ENCODE results near the gene CUX1.
A peak's percentile ranks its signal among the peaks of the same experiment; 100 is the strongest.
"Not testable (repeated sequence)": the region's sequence is repeated elsewhere in the genome, so short reads cannot be mapped to it uniquely, and the experiment has no call there.

CUX1 gene

DNA sequence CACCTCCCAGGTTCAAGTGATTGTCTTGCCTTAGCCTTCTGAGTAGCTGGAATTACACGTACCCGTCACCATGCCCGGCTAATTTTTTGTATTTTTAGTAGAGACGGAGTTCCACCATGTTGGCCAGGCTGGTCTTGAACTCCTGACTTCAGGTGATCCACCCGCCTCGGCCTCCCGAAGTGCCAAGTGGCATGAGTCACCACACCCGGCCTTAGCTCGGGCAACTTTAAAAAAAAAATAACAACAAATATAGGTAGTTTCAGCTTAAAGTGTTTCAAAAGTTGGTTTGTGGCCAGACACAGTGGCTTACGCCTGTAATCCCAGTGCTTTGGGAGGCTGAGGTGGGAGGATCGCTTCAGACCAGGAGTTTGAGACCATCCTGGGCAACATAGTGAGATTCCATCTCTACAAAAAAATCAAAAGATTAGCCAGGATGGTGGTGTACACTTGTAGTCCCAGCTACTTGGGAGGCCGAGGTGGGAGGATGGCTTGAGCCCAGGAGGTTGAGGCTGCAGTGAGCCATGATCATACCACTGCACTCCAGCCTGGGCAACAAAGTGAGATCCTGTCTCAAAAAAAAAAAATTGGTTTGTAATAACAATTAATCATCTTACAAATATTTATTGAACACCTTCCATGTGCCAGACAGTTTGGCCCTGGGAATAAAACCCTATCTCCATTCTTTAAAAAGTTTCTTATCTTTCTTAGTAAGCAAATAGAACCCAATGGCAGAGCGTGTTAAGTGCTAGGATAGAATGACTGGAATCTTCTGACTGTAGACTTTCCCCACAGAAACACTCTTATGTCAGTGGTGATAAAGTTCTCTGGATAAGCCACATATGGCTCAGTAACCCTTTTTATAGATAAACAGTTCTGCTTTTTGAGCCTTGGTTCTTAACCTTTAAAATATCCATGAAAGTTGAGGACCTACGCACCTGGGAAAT is 104.4 kb downstream of the CUX1 start:
- DNase-seq, result not testable (repeated sequence)

DNA sequence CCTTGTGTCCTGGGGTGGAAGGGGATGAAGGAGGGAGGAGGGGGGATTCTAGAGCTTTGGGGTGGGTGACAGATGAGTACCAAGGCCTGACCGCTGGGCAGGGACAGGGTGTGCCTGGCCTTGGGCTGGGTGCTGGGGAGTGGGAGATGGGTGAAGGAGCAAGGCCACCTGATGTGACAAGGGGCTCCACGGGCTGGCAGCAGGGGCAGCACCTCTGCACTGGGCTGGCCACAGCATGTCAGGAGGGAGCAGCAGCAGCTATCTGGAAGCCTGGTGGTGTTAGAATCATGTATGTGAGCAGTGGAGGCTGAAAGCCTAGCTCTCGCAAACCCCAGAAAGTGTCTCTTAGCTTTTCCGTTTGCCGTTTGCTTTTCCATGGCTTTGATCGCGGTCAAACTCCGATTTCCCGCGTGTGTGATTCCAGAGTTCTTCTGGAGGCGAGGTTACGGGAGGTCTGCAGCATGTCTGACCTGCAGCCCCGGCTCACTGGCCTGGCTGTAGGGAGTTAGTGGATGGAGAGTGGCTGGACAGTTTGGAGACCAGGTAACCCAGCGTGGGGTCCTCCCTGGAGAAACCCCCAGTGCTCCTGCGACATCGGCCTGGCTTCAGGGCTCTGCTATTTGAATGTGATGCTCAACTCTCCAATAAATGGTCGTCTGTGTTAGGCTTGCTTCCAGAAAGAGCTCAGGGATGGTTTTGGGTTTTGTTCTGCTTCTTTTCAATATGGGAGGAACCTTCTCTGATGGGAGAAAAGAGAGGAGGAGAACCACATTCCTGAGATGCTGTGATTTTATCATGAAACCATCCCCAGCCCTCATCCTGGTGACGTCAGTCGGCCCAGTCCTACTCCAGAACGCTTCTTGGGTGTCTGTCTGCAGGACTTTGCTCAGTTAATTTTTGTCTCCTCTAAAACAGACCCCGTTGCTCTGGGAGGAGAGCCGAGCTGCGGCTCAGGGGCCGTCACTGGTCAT is 105.5 kb downstream of the CUX1 start:
- DNase-seq, result no peak
- in situ Hi-C loops (cut with MboI; ENCODE audit: low pct_unique_long_range_greater_than_20kb, low sequenced_read_pairs), result no loop called here

More for the DNA sequence above, 104.4 kb downstream of the CUX1 start:
- in situ Hi-C loops (cut with MboI; ENCODE audit: low pct_unique_long_range_greater_than_20kb, low sequenced_read_pairs), result not testable (repeated sequence)

- no peak for DNase-seq
- in situ Hi-C loops (cut with MboI; ENCODE audit: low pct_unique_long_range_greater_than_20kb, low sequenced_read_pairs), result no loop called here
Measured at GRCh38 chr7:101923602-101923985, 106.2 kb downstream of the CUX1 start.

- in situ Hi-C loops (cut with MboI; ENCODE audit: low pct_unique_long_range_greater_than_20kb, low sequenced_read_pairs), result no loop called here
- no peak for DNase-seq
Measured at GRCh38 chr7:101924171-101924570, 106.7 kb downstream of the CUX1 start.

DNA sequence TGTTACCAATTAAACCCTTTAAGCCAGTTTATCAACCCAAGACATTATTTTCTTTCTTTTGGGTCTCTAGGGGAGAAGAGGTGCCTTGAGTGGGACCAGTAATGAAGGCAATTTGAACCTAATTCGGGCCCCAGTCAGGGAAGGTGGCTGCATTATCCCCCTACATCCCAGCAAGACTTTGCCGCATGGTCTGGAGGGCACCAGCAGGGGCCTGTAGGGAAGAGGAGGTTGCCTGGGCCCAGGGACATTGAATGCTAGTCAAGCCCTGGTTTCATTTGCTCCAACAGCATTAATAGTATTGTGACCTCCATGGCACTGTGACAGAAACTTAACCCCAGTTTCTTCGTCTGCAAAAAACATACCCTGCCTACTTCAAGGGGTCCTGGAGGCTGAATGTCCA is 108.8 kb downstream of the CUX1 start:
- in situ Hi-C loops (cut with MboI; ENCODE audit: low pct_unique_long_range_greater_than_20kb, low sequenced_read_pairs), result no loop called here
- no peak for DNase-seq

DNA sequence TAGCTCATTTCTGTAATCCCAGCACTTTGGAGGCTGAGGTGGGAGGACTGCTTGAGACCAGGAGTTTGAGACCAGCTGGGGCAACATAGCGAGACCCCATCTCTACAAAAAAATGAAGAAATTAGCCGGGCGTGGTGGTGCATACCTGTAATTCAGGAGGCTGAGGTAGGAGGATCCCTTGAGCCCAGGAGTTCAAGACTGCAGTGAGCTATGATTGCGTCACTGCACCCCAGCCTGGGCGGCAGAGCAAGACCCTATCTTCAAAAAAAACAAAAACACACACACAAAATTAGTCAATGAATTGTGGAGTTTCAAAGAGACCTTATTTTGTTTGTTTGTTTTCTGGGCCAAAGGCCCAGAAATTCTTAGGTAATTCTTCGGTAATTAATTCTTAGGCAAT is 110.0 kb downstream of the CUX1 start:
- in situ Hi-C loops (cut with MboI; ENCODE audit: low pct_unique_long_range_greater_than_20kb, low sequenced_read_pairs), result no loop called here
- no peak for DNase-seq

- in situ Hi-C loops (cut with MboI; ENCODE audit: low pct_unique_long_range_greater_than_20kb, low sequenced_read_pairs), result no loop called here
- DNase-seq, result peak; percentile 20
Measured at GRCh38 chr7:101927802-101928201, 110.4 kb downstream of the CUX1 start.

DNA sequence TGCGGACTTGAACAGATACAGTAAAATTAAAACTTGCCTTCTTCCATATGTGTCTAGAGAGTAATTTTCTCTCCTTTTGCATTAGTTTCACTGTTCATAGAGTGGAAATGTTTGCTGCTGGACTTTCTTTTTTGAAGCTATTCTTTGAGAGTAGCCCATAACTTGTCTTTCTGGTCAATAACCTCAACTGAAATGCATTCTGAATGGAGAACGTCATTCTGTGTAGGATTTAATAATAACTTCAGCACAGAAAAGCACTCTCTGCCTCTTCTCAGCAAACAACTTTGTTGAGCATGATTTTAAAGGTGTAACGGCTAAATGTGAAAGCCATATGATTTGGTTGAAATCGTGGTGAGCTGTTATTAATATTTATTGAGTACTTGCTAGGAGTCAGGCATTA is 111.8 kb downstream of the CUX1 start:
- in situ Hi-C loops (cut with MboI; ENCODE audit: low pct_unique_long_range_greater_than_20kb, low sequenced_read_pairs), result no loop called here

GRCh38 chr7:101929911-101930310 is 112.5 kb downstream of the CUX1 start:
- DNase-seq; in situ Hi-C loops (cut with MboI; ENCODE audit: low pct_unique_long_range_greater_than_20kb, low sequenced_read_pairs): not testable (repeated sequence)

More for the DNA sequence above, 111.8 kb downstream of the CUX1 start:
- no peak for DNase-seq

DNA sequence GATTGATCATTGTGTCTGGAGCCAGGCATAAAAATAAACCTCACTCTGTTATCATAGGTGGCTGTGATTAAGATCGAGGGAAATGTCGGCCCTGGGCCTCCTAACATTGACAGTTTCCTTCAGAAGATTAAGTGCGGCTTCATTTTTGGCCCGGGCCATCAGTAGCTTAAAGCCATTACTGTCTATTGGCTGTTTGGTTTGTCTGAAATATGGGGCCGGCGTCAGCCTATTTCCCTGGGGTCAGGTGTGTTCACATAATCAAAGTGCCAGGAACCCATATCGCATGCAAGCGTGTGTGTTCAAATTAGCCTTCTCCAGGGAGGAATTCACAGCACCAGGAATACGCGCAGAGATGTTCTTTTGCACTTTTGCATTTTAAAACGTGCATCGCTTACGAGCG is 114.7 kb downstream of the CUX1 start:
- in situ Hi-C loops (cut with MboI; ENCODE audit: low pct_unique_long_range_greater_than_20kb, low sequenced_read_pairs), result no loop called here
- no peak for DNase-seq

GRCh38 chr7:101933028-101933427 is 115.6 kb downstream of the CUX1 start:
- in situ Hi-C loops (cut with MboI; ENCODE audit: low pct_unique_long_range_greater_than_20kb, low sequenced_read_pairs), result no loop called here
- no peak for DNase-seq

- in situ Hi-C loops (cut with MboI; ENCODE audit: low pct_unique_long_range_greater_than_20kb, low sequenced_read_pairs), result no loop called here
Measured at GRCh38 chr7:101933688-101934121, 116.3 kb downstream of the CUX1 start.

GRCh38 chr7:101934618-101935017 is 117.2 kb downstream of the CUX1 start:
- DNase-seq, result no peak
- in situ Hi-C loops (cut with MboI; ENCODE audit: low pct_unique_long_range_greater_than_20kb, low sequenced_read_pairs), result no loop called here

More at GRCh38 chr7:101933688-101934121, 116.3 kb downstream of the CUX1 start:
- DNase-seq, result no peak

GRCh38 chr7:101935521-101936141 is 118.2 kb downstream of the CUX1 start:
- no peak for DNase-seq
- in situ Hi-C loops (cut with MboI; ENCODE audit: low pct_unique_long_range_greater_than_20kb, low sequenced_read_pairs), result no loop called here

GRCh38 chr7:101936223-101936610 is 118.8 kb downstream of the CUX1 start:
- no peak for DNase-seq
- in situ Hi-C loops (cut with MboI; ENCODE audit: low pct_unique_long_range_greater_than_20kb, low sequenced_read_pairs), result no loop called here

DNA sequence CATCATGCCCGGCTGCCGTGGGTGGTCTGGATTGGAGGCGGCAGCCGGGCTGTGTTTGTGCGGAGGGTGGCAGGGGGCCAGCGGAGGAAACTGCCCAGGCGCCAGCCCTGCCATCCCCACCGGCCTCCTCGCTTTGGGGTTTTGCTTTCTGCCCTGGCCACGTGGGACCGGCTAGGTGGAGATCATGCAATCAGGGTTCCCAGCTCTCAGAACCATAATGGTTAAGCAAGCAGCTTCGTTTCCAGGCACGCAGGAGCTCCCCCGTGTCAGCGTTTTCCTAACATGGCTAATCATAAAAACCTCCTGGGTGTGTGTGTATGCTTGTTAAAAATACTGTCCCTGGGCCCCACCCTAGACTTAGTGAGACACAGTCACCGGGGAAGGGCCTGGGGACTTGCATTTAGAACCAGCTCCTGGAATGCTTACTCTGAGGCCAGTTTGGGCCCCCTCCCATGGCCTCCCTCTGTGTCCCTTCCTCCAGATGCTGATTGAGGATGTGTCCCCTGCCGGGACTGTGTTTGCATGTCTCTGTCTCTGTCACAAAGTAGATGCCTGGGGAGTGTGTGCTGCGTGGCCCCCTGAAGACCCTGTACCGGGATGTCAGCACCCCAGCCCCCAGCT is 119.3 kb downstream of the CUX1 start:
- no peak for DNase-seq
- in situ Hi-C loops (cut with MboI; ENCODE audit: low pct_unique_long_range_greater_than_20kb, low sequenced_read_pairs), result no loop called here

DNA sequence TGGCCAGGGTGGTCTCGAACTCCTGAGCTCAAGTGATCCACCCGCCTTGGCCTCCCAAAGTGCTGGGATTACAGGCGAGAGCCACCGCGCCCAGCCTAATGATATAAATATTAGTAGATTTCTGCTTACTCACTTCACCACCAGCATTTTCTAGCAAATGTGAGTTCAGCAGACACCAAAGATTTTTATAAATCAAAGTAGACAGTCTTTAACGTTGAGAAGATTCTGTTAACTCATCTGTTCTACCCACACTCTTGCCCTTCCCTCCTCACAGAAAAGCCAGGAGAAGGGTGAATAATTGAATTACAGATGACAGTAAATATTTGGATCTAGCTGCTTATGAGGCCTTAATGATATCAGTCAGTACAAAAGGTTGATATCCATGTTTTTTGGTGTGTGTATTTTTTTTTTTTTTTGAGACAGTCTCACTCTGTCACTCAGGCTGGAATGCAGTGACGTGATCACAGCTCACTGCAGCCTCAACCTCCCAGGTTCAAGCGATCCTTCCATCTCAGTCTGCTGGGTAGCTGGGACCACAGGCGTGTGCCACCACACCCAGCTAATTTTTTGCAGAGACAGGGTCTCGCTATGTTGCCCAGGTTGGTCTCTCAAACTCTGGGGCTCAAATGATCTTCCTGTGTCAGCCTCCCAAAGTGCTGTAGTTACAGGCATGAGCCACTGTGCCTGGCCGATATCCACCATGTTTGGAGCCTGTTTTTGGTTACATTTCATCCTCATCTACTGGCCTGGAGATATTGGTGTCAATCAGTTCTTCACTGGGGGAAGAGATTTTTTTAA is 120.5 kb downstream of the CUX1 start:
- DNase-seq, result no peak
- in situ Hi-C loops (cut with MboI; ENCODE audit: low pct_unique_long_range_greater_than_20kb, low sequenced_read_pairs), result no loop called here

DNA sequence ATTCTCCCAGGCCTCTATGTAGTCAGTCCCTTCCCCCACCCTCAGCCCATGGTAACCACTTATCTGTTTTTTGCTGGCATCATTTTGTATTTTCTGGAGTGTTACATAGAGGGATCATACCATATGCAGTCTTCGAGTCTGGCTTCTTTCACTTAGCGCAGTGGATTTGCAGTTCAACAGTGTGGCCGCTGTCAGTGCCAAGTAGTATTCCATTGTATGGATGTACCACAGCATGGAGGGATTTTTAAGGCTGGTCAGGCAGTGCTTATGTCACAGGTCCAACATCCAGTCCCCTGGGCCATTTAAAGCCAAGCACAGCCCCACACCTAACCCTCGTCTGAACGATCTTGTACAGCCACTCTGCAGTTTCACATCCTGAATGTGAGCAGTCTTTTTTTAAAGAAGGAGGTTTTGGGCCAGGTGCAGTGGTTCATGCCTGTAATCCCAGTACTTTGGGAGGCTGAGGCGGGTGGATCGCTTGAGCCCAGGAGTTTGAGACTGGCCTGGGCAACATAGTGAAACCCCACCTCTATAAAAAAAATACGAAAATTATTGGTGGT is 121.8 kb downstream of the CUX1 start:
- in situ Hi-C loops (cut with MboI; ENCODE audit: low pct_unique_long_range_greater_than_20kb, low sequenced_read_pairs), result no loop called here
- no peak for DNase-seq
